Left ventricle myocardium inferior (tissue), 1 donor: ENCODE results near the gene HHIPL2. TPM values are rescaled to one million over a fixed set of nuclear protein-coding genes. Genes with fewer than 3 reads are reported as not detected.
"Not testable (repeated sequence)": the region's sequence is repeated elsewhere in the genome, so short reads cannot be mapped to it uniquely, and the experiment has no call there.

Source experiments
- DNase-seq: peaks from one replicate; pipeline ENCODE4 v3.0.0-alpha.2; 2020
- H3K27ac ChIP-seq: fragments of 200-600 bp; replicated peaks from 2 replicates; pipeline ENCODE4 v1.8.0; 2021
- H3K27me3 ChIP-seq: fragments of 200-600 bp; 2 replicates; pipeline ENCODE4 v1.8.0; 2021; ENCODE audit warnings: low read depth
- H3K36me3 ChIP-seq: fragments of 200-600 bp; 2 replicates; pipeline ENCODE4 v1.8.0; 2021
- H3K4me1 ChIP-seq: fragments of 200-600 bp; 2 replicates; pipeline ENCODE4 v1.8.0; 2021
- H3K4me3 ChIP-seq: fragments of 200-600 bp; 2 replicates; pipeline ENCODE4 v1.8.0; 2021; ENCODE audit warnings: mild to moderate bottlenecking, moderate library complexity
- H3K9me3 ChIP-seq: fragments of 200-600 bp; replicated peaks from 2 replicates; pipeline ENCODE4 v1.8.0; 2021
- intact Hi-C: fragments of 100-400 bp; cut with micrococcal nuclease; formaldehyde crosslinking; loops from one replicate; pipeline ENCODE4 v1.11.0; 2022
- total RNA-seq: library from RNA; stranded (reverse); fragmentation: NEBNext Ultra II Directional; extraction: Animal tissue kit (Norgen Biotek cat#: 25700); gene quantifications from one replicate; pipeline ENCODE4 v1.2.1, GENCODE V29; 2021
- TF ChIP-seq, protein P1 (sequence below): fragments of 200-600 bp; IDR thresholded peaks from 2 replicates; pipeline ENCODE4 v1.8.0; 2021; ENCODE audit warnings: antibody characterized with exemption, mild to moderate bottlenecking, borderline replicate concordance
- donor health status: DM: no; HTN: yes; CAD: no; lungs with severe emphysema.

The HHIPL2 gene
- total RNA-seq, 1 donor from 2014 or later: not detected

DNA sequence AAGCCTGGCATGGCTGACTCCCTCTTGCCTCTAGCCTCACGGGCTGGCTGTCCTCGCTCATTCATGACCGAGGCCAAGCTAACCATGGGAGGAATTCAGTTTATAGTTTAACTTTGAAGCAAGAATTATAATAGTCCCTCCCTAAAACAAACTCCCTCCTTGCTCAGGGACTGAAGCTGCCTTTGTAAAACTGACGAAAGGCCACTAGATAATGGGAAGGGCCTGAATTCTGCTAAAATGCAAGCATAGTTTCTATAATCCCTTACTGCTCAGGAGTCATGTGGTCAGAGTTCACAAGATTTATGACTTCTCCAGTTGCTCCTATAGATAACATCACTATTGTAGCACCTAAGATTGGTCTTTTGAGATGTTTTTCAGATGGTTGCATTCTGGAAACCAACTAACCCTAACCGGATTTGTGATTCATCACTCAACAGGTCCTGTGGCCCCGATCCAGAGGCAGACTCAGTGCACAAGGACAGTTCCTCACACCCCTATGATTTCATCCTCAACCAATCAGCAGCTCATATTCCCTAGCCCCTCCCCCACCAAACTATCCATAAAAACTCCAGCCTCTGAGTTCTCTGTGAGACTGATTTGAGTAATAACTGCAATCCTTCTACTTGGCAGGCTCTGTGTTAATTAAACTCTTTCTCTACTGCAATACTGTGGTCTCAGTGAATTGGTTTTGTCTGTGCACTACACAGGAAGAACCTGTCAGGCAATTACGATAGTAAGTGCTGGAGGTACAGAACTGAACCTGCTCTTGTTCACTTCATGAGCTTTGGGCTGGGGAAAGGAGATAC, 26.4 kb downstream of the HHIPL2 start:
- no peak overlapping the region for H3K27ac ChIP-seq
- no peak overlapping the region for H3K4me3 ChIP-seq
- peaks cover 24% of the 10 kb centered on the region for H3K27me3 ChIP-seq
- TF ChIP-seq, protein P1, sequence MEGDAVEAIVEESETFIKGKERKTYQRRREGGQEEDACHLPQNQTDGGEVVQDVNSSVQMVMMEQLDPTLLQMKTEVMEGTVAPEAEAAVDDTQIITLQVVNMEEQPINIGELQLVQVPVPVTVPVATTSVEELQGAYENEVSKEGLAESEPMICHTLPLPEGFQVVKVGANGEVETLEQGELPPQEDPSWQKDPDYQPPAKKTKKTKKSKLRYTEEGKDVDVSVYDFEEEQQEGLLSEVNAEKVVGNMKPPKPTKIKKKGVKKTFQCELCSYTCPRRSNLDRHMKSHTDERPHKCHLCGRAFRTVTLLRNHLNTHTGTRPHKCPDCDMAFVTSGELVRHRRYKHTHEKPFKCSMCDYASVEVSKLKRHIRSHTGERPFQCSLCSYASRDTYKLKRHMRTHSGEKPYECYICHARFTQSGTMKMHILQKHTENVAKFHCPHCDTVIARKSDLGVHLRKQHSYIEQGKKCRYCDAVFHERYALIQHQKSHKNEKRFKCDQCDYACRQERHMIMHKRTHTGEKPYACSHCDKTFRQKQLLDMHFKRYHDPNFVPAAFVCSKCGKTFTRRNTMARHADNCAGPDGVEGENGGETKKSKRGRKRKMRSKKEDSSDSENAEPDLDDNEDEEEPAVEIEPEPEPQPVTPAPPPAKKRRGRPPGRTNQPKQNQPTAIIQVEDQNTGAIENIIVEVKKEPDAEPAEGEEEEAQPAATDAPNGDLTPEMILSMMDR: no peak
- no peaks in the 10 kb centered on the region for H3K9me3 ChIP-seq
- intact Hi-C loops: no loop called here
- DNase-seq: no peak
- no peaks in the 10 kb centered on the region for H3K36me3 ChIP-seq
- no peaks in the 10 kb centered on the region for H3K4me1 ChIP-seq

DNA sequence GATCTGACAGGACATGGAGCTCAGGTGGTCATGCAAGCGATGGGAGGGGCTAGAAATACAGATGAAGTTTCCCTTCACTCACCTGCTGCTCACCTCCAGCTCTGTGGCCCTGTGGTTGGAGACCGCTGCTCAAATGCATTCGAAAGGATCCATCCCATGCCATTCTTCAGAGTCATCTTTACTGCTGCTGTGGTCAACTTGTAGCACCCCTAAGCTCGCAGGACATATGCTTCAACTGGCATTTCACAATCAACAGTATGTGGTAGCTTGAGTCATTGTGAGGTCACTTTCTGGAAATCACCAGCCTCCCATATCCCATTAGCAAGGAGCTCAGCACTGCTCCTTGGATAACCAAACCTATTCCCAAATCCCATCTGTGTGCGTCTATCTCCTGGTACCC, 58.4 kb downstream of the HHIPL2 start:
- H3K27me3 ChIP-seq, H3K27ac ChIP-seq, intact Hi-C loops, H3K9me3 ChIP-seq, DNase-seq, H3K4me3 ChIP-seq, H3K36me3 ChIP-seq, H3K4me1 ChIP-seq: not testable (repeated sequence)

- H3K27me3 ChIP-seq, H3K4me1 ChIP-seq, intact Hi-C loops, H3K4me3 ChIP-seq, DNase-seq, H3K36me3 ChIP-seq, H3K9me3 ChIP-seq, H3K27ac ChIP-seq: not testable (repeated sequence)
These were observed 60.1 kb downstream of the HHIPL2 start for GRCh38 chr1:222487774-222488173.

DNA sequence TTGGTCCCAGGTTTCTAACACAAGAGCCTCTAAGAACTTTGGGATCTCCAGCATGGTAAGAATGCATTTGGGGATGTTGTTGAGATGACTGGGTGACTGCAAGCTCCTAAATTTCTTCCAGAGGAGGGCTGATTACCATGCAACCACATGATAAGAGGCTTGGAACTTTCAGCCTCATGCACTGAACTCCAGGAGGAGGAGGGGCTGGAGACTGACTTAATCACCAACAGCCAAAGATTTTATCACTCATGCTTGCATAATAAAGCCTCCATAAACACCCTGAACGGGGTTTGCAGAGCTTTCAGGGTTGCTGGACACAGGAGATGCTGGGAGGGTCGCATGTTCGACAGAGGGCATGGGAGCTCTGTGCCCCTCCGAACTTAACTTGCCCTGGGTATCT, 63.9 kb downstream of the HHIPL2 start:
- H3K4me3 ChIP-seq, H3K27ac ChIP-seq, DNase-seq, H3K27me3 ChIP-seq, H3K4me1 ChIP-seq, intact Hi-C loops, H3K9me3 ChIP-seq, H3K36me3 ChIP-seq: not testable (repeated sequence)

GRCh38 chr1:222479567-222479966, 68.3 kb downstream of the HHIPL2 start:
- H3K27me3 ChIP-seq, H3K4me3 ChIP-seq, H3K9me3 ChIP-seq, H3K36me3 ChIP-seq, H3K27ac ChIP-seq, intact Hi-C loops, DNase-seq, H3K4me1 ChIP-seq: not testable (repeated sequence)

DNA sequence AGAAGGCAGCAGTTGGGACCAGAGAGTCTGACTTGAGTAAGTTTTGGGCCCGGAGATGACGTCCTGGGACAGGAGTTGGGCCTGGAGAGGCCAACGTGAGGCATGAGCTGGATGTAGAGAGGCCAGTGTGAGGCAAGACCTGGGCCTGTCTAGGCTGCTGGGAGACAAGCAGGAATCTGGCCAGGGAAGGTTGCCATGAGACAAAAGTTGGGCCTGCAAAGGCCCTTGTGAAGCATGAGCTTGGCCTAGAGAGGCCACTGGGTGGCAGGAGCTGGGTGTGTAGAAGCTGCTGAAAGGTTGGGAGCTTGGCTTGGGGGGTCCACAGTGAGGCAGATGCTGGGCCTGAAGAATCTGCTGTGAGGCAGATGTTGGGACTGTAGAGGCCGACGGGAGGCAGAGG, 71.5 kb downstream of the HHIPL2 start:
- H3K4me3 ChIP-seq, intact Hi-C loops, H3K27ac ChIP-seq, H3K4me1 ChIP-seq, H3K9me3 ChIP-seq, H3K27me3 ChIP-seq, DNase-seq, H3K36me3 ChIP-seq: not testable (repeated sequence)

DNA sequence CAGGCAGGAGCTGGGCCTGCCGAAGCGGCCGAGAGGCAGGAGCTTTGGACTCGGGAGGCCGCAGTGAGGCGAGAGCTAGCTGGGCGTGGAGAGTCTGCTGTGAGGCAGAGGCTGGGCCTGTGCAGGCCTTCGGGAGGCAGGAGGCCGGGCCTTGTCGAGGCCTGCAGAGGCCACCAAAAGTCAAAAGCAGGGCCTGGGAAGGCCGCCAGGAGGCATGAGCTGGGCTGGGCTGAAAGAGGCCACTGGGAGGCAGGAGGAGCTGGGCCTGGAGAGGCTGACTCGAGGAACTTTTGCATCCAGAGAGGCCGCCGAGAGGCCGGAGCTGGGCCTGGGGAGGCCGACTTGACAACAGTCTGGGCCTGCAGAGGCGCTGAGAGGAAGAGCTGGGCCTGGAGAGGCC, 74.2 kb downstream of the HHIPL2 start:
- H3K27ac ChIP-seq, DNase-seq: not testable (repeated sequence)

GRCh38 chr1:222472776-222473540, 74.9 kb downstream of the HHIPL2 start:
- H3K9me3 ChIP-seq, intact Hi-C loops, H3K36me3 ChIP-seq, H3K4me3 ChIP-seq, DNase-seq, H3K27ac ChIP-seq, H3K4me1 ChIP-seq, H3K27me3 ChIP-seq: not testable (repeated sequence)

More for the DNA sequence above, 74.2 kb downstream of the HHIPL2 start:
- H3K9me3 ChIP-seq, intact Hi-C loops, H3K4me1 ChIP-seq, H3K27me3 ChIP-seq, H3K36me3 ChIP-seq, H3K4me3 ChIP-seq: not testable (repeated sequence)

Other genes starting within 250 kb of the HHIPL2 start
- 2.5 TPM for gene TAF1A, start 41.8 kb upstream of the HHIPL2 start, total RNA-seq
- 53.5 TPM for gene MIA3, start 70.0 kb upstream of the HHIPL2 start, total RNA-seq
- gene AIDA, start 164.4 kb upstream of the HHIPL2 start, total RNA-seq: 46.3 TPM
- 28.9 TPM for gene BROX, start 164.5 kb upstream of the HHIPL2 start, total RNA-seq
- not detected for gene FAM177B, start 189.1 kb upstream of the HHIPL2 start, total RNA-seq